H1 (cell line): ENCODE data around the gene WDFY4. TPM values are rescaled to one million over a fixed set of nuclear protein-coding genes. Genes with fewer than 3 reads are reported as not detected.

ENCODE experiments used
- CTCF ChIA-PET: fragments of 300-600 bp; sonication (Branson Sonifier 250); formaldehyde crosslinking; loops from one replicate; lab custom pipeline; 2021; ENCODE audit not compliant: partially characterized antibody; lab: Charles Lee
- POLR2A ChIA-PET: fragments of 300-600 bp; sonication (Branson Sonifier 250); formaldehyde crosslinking; loops from one replicate; lab custom pipeline; 2021; ENCODE audit warnings: inconsistent platforms; ENCODE audit not compliant: partially characterized antibody; lab: Charles Lee
- DNase-seq, 2 experiments: peaks; one replicate each; pipeline versions ENCODE4 v3.0.0 to v3.0.0-alpha.2; 2010 to 2022; ENCODE audit warnings: low spot score in 2 of 2, low read depth in 1 of 2, mixed read lengths in 1 of 2
- FAIRE-seq: peaks from 2 replicates; lab custom pipeline; 2011; peaks lifted over from hg19 to GRCh38; lab: Jason Lieb, UNC
- H2AFZ ChIP-seq: 2 replicates; pipeline ENCODE4 v1.8.1; 2012; ENCODE audit warnings: low read length, inconsistent platforms
- H2AK5ac ChIP-seq: 2 replicates; pipeline ENCODE4 v1.6.1; 2013; ENCODE audit warnings: low read depth, low read length
- H2BK120ac ChIP-seq: replicated peaks from 2 replicates; pipeline ENCODE3; 2013; ENCODE audit warnings: low read depth, low read length, inconsistent platforms
- H2BK12ac ChIP-seq: 2 replicates; pipeline ENCODE4 v1.6.1; 2013; ENCODE audit warnings: low read depth, low read length
- H2BK15ac ChIP-seq: 2 replicates; pipeline ENCODE4 v1.6.1; 2013; ENCODE audit warnings: low read length
- H2BK20ac ChIP-seq: 2 replicates; pipeline ENCODE4 v1.6.1; 2013; ENCODE audit warnings: low read length
- H2BK5ac ChIP-seq: 2 replicates; pipeline ENCODE4 v1.6.1; 2013; ENCODE audit warnings: low read depth, low read length
- H3K14ac ChIP-seq: 2 replicates; pipeline ENCODE4 v1.6.1; 2013; ENCODE audit warnings: inconsistent platforms; ENCODE audit not compliant: insufficient read length
- H3K18ac ChIP-seq: 2 replicates; pipeline ENCODE4 v1.6.1; 2013; ENCODE audit warnings: low read length; ENCODE audit errors: extremely low read depth
- H3K23ac ChIP-seq: 2 replicates; pipeline ENCODE4 v1.6.1; 2013; ENCODE audit warnings: inconsistent platforms; ENCODE audit not compliant: insufficient read length
- H3K23me2 ChIP-seq: 2 replicates; pipeline ENCODE4 v1.6.1; 2013; ENCODE audit warnings: low read depth, low read length
- H3K27ac ChIP-seq: 2 replicates; pipeline ENCODE4 v1.6.1; 2011; ENCODE audit warnings: low read depth, low read length, inconsistent platforms
- H3K27me3 ChIP-seq, 4 experiments: replicated peaks in 1 of 4; 1 replicate in 1 of 4; 2 replicates in 3 of 4; pipeline versions ENCODE4 v1.6.1 to v1.8.1; 2011 to 2013; ENCODE audit warnings: low read length in 3 of 4, mild to moderate bottlenecking in 3 of 4, inconsistent platforms in 2 of 4, mixed read lengths in 2 of 4, moderate library complexity in 1 of 4; ENCODE audit not compliant: control insufficient read depth in 3 of 4, insufficient read depth in 3 of 4; ENCODE audit errors: extremely low read depth in 1 of 4
- H3K36me3 ChIP-seq, 4 experiments: 2 replicates each; pipeline versions ENCODE4 v1.6.1 to v1.8.1; 2011 to 2013; ENCODE audit warnings: mild to moderate bottlenecking in 4 of 4, low read length in 3 of 4, moderate library complexity in 2 of 4, control low read depth in 1 of 4, inconsistent platforms in 1 of 4; ENCODE audit not compliant: insufficient read depth in 4 of 4, control insufficient read depth in 2 of 4
- H3K4ac ChIP-seq: replicated peaks from 2 replicates; pipeline ENCODE3; 2013; ENCODE audit warnings: low read length, low read depth, mixed read lengths, inconsistent platforms; ENCODE audit not compliant: insufficient read length
- H3K4me1 ChIP-seq, 4 experiments: replicated peaks in 1 of 4; 1 replicate in 1 of 4; 2 replicates in 3 of 4; pipeline versions ENCODE4 v1.6.1 to v1.8.1; 2011 to 2013; ENCODE audit warnings: low read length in 3 of 4, inconsistent platforms in 2 of 4, mixed read lengths in 1 of 4; ENCODE audit not compliant: insufficient read depth in 4 of 4, control insufficient read depth in 3 of 4
- H3K4me2 ChIP-seq, 2 experiments: 2 replicates each; pipeline versions ENCODE4 v1.6.1 to v1.8.1; 2011 to 2013; ENCODE audit warnings: low read depth in 2 of 2, low read length in 2 of 2, control low read depth in 1 of 2, inconsistent platforms in 1 of 2, mild to moderate bottlenecking in 1 of 2; ENCODE audit not compliant: insufficient read depth in 1 of 2
- H3K4me3 ChIP-seq, 4 experiments: fragments of 200-600, 300-600 bp in 1 of 4; sonication (generic), shearing (Covaris generic), sonication (Bioruptor Twin) in 1 of 4; 2 replicates each; pipeline versions ENCODE4 v1.5.1 to v1.8.1; 2011 to 2016; ENCODE audit warnings: low read length in 4 of 4, low read depth in 3 of 4, control low read depth in 2 of 4, inconsistent platforms in 2 of 4, mild to moderate bottlenecking in 2 of 4, mixed read lengths in 1 of 4, moderate library complexity in 1 of 4; ENCODE audit not compliant: insufficient read depth in 2 of 4; ENCODE audit errors: extremely low read depth in 1 of 4
- H3K56ac ChIP-seq: replicated peaks from 2 replicates; pipeline ENCODE3; 2013; ENCODE audit warnings: low read depth, mild to moderate bottlenecking, mixed read lengths, low read length, inconsistent platforms; ENCODE audit not compliant: insufficient read length
- H3K79me1 ChIP-seq: 2 replicates; pipeline ENCODE4 v1.6.1; 2013; ENCODE audit warnings: low read depth, low read length, control low read depth
- H3K79me2 ChIP-seq, 2 experiments: 2 replicates each; pipeline versions ENCODE4 v1.6.1 to v1.8.1; 2012 to 2013; ENCODE audit warnings: low read length in 2 of 2, mild to moderate bottlenecking in 2 of 2, inconsistent platforms in 1 of 2; ENCODE audit not compliant: insufficient read depth in 2 of 2, control insufficient read depth in 1 of 2
- H3K9ac ChIP-seq, 4 experiments: replicated peaks in 1 of 4; 1 replicate in 1 of 4; 2 replicates in 3 of 4; pipeline versions ENCODE4 v1.6.1 to v1.8.1; 2011 to 2013; ENCODE audit warnings: low read depth in 3 of 4, low read length in 3 of 4, control low read depth in 2 of 4, mild to moderate bottlenecking in 2 of 4, moderate library complexity in 2 of 4, inconsistent platforms in 1 of 4; ENCODE audit errors: extremely low read depth in 1 of 4
- H3K9me3 ChIP-seq, 2 experiments: 2 replicates each; pipeline versions ENCODE4 v1.6.1 to v1.8.1; 2012 to 2013; ENCODE audit warnings: mild to moderate bottlenecking in 2 of 2, moderate library complexity in 2 of 2, control low read depth in 1 of 2, inconsistent platforms in 1 of 2, low read depth in 1 of 2, low read length in 1 of 2, mixed read lengths in 1 of 2; ENCODE audit not compliant: insufficient read depth in 2 of 2
- H4K20me1 ChIP-seq, 2 experiments: replicated peaks in 1 of 2; 2 replicates each; pipeline versions ENCODE3 to v1.8.1; 2011 to 2013; ENCODE audit warnings: inconsistent platforms in 2 of 2, low read length in 2 of 2, mild to moderate bottlenecking in 1 of 2; ENCODE audit not compliant: insufficient read depth in 2 of 2, control insufficient read depth in 1 of 2
- H4K5ac ChIP-seq: 2 replicates; pipeline ENCODE4 v1.6.1; 2013; ENCODE audit warnings: low read length, low read depth, mixed read lengths, inconsistent platforms; ENCODE audit not compliant: insufficient read length
- H4K8ac ChIP-seq: 2 replicates; pipeline ENCODE4 v1.8.0; 2013; ENCODE audit warnings: mild to moderate bottlenecking, moderate library complexity, low read length, inconsistent platforms; ENCODE audit not compliant: insufficient read depth; ENCODE audit errors: extremely low read depth
- H4K91ac ChIP-seq: replicated peaks from 2 replicates; pipeline ENCODE3; 2013; ENCODE audit warnings: low read length, mixed read lengths, inconsistent platforms; ENCODE audit not compliant: insufficient read length
- ATF2 ChIP-seq: IDR thresholded peaks from 2 replicates; pipeline ENCODE4 v1.6.1; 2012; ENCODE audit warnings: low read length, inconsistent platforms
- BRCA1 ChIP-seq: IDR thresholded peaks from 2 replicates; pipeline ENCODE4 v1.6.1; 2012; ENCODE audit warnings: low read depth, low read length, improper control_type of control experiment
- EGR1 ChIP-seq: IDR thresholded peaks from 2 replicates; pipeline ENCODE4 v1.6.1; 2011; ENCODE audit warnings: low read depth, low read length, borderline replicate concordance
- FOSL1 ChIP-seq: IDR thresholded peaks from 2 replicates; pipeline ENCODE4 v1.6.1; 2011; ENCODE audit warnings: mild to moderate bottlenecking, low read depth, low read length, moderate library complexity; ENCODE audit not compliant: insufficient read depth
- GTF2F1 ChIP-seq: IDR thresholded peaks from 2 replicates; pipeline ENCODE4 v1.6.1; 2012; ENCODE audit warnings: low read depth, low read length, improper control_type of control experiment, borderline replicate concordance
- NRF1 ChIP-seq: IDR thresholded peaks from 2 replicates; pipeline ENCODE4 v1.6.1; 2011; ENCODE audit warnings: mild to moderate bottlenecking, low read depth, low read length, improper control_type of control experiment
- POLR2AphosphoS5 ChIP-seq: IDR thresholded peaks from 2 replicates; pipeline ENCODE4 v1.6.1; 2011; ENCODE audit warnings: low read depth, low read length
- RXRA ChIP-seq: IDR thresholded peaks from 2 replicates; pipeline ENCODE4 v1.6.1; 2011; ENCODE audit warnings: low read depth, mild to moderate bottlenecking, low read length, moderate library complexity; ENCODE audit not compliant: insufficient read depth
- SIRT6 ChIP-seq: IDR thresholded peaks from one replicate; pipeline ENCODE4 v1.7.1; 2012; ENCODE audit warnings: low read length, inconsistent platforms
- SUZ12 ChIP-seq: fragments of 200-600 bp; sonication (generic); IDR thresholded peaks from 2 replicates; pipeline ENCODE4 v1.6.1; 2012; ENCODE audit warnings: mild to moderate bottlenecking, inconsistent platforms, low read length, moderate library complexity, mixed read lengths
- TAF1 ChIP-seq: IDR thresholded peaks from 2 replicates; pipeline ENCODE4 v1.6.1; 2011; ENCODE audit warnings: mild to moderate bottlenecking, low read depth, low read length
- USF2 ChIP-seq: IDR thresholded peaks from 2 replicates; pipeline ENCODE4 v1.6.1; 2011; ENCODE audit warnings: low read length, improper control_type of control experiment
- WGBS, 2 experiments: shearing (Covaris generic) in 1 of 2; methylation state at CpG; one replicate each; pipeline versions ENCODE4 v1.1.6 to v1.1.7; 2013 to 2015; ENCODE audit warnings: low lambda C conversion rate in 2 of 2, mixed read lengths in 2 of 2, inconsistent platforms in 1 of 2, low coverage in 1 of 2, missing lambda C conversion rate in 1 of 2; ENCODE audit not compliant: insufficient replicate concordance in 2 of 2, insufficient coverage in 1 of 2, insufficient read length in 1 of 2; ENCODE audit errors: extremely low coverage in 1 of 2, missing lambda C conversion rate in 1 of 2; 5-methylcytosine and 5-hydroxymethylcytosine counted together
- polyA plus RNA-seq, 7 experiments: library from polyadenylated mRNA; depleted of rRNA in 3 of 7; stranded (reverse) in 5 of 7; unstranded in 2 of 7; fragments of >200 nt in 5 of 7; fragments of 200-250 nt in 2 of 7; gene quantifications; 1 replicate in 5 of 7; 2 replicates in 1 of 7; 4 replicates in 1 of 7; pipeline versions ENCODE4 v1.2.1 to v1.2.3, GENCODE V29; 2011 to 2013; ENCODE audit warnings: missing spikeins in 2 of 7, mixed read lengths in 2 of 7
- total RNA-seq: library from RNA; stranded (reverse); fragmentation: NEBNext Ultra II Directional; extraction: Animal tissue kit (Norgen Biotek cat#: 25700); gene quantifications from 2 replicates; pipeline ENCODE4 v1.2.1, GENCODE V29; 2021

The WDFY4 gene
- total and polyA plus RNA-seq, 2 of the 8 experiments (the other 6 are each of a cell fraction or from before 2014, with no cell fraction given): not detected

GRCh38 chr10:48835781-48836180 lies 151.1 kb downstream of the WDFY4 start:
- Histone ChIP-seq H3K79me2 (no peaks in the 10 kb centered on the region), H2BK5ac (no peak overlapping the region), H3K79me1 (no peaks in the 10 kb centered on the region), H3K36me3 (no peaks in the 10 kb centered on the region), H4K91ac (no peak overlapping the region), H3K14ac (no peak overlapping the region), H3K4me2 (no peak overlapping the region), H3K4ac (no peak overlapping the region), H3K4me1 (peaks cover 0 to 2% (median 0%) of the 10 kb centered on the region in 4 experiments; a peak in 1 of 7 replicates), H2BK120ac (no peak overlapping the region), H3K9me3 (no peaks in the 10 kb centered on the region), H2BK15ac (no peak overlapping the region), H3K23ac (no peak overlapping the region), H2AFZ (no peak overlapping the region), H3K27me3 (no peaks in the 10 kb centered on the region), H3K23me2 (peaks cover 1% of the 10 kb centered on the region; the same call in 1 of the 2 replicates), H3K27ac (no peak overlapping the region), H4K20me1 (no peaks in the 10 kb centered on the region), H4K8ac (no peak overlapping the region), H2AK5ac (no peak overlapping the region), H4K5ac (no peak overlapping the region), H3K9ac (no peak overlapping the region), H3K56ac (no peak overlapping the region), H3K18ac (no peak overlapping the region), H2BK12ac (no peak overlapping the region), H2BK20ac (no peak overlapping the region), H3K4me3 (no peak overlapping the region)
- ChIA-PET POLR2A (no interaction called here), CTCF (interaction anchor here (1.2 kb wide), 1 partner anchor 141 kb away, joined by 4 read pairs; no protein-coding TSS in a partner anchor)
- DNase-seq (no peak), FAIRE-seq (no peak)
- 94% methylated on average over 2 of the region's 2 CpGs; no CpG with 5 or more reads in 1 of the 2 experiments for WGBS, 2 experiments
- TF ChIP-seq NRF1 (no peak), BRCA1 (no peak), TAF1 (no peak), USF2 (no peak), RXRA (no peak), ATF2 (no peak), SUZ12 (no peak), EGR1 (no peak), GTF2F1 (no peak), POLR2AphosphoS5 (no peak), SIRT6 (no peak), FOSL1 (no peak)
